ENCODE data around the gene DGKA.

The DGKA gene

GRCh38 chr12:55931317-55931779 is 386 bp downstream of the DGKA start:
- no peak for DNase-seq (ENCODE audit: low spot score)
- in situ Hi-C loops (cut with MboI; ENCODE audit: low pct_unique_long_range_greater_than_20kb, low sequenced_read_pairs, unreplicated experiment) = no loop called here
- no peak for TF ChIP-seq CTCF (IDR thresholded peaks at IDR 0.05; ENCODE audit: extremely low read depth, insufficient read depth, missing control alignments)

GRCh38 chr12:55931780-55932550 is 1.0 kb downstream of the DGKA start:
- no peak for TF ChIP-seq CTCF (IDR thresholded peaks at IDR 0.05; ENCODE audit: extremely low read depth, insufficient read depth, missing control alignments)
- in situ Hi-C loops (cut with MboI; ENCODE audit: low pct_unique_long_range_greater_than_20kb, low sequenced_read_pairs, unreplicated experiment) = no loop called here
- DNase-seq (ENCODE audit: low spot score) = peak; percentile 72

GRCh38 chr12:55932551-55932910 is 1.6 kb downstream of the DGKA start:
- peak; percentile 65 for DNase-seq (ENCODE audit: low spot score)
- in situ Hi-C loops (cut with MboI; ENCODE audit: low pct_unique_long_range_greater_than_20kb, low sequenced_read_pairs, unreplicated experiment) = no loop called here
- TF ChIP-seq CTCF (IDR thresholded peaks at IDR 0.05; ENCODE audit: extremely low read depth, insufficient read depth, missing control alignments) = no peak

- TF ChIP-seq CTCF (IDR thresholded peaks at IDR 0.05; ENCODE audit: extremely low read depth, insufficient read depth, missing control alignments) = no peak
- DNase-seq (ENCODE audit: low spot score) = no peak
- in situ Hi-C loops (cut with MboI; ENCODE audit: low pct_unique_long_range_greater_than_20kb, low sequenced_read_pairs, unreplicated experiment) = no loop called here
Observed at GRCh38 chr12:55933169-55933798, 2.3 kb downstream of the DGKA start.

GRCh38 chr12:55933799-55934742 is 3.1 kb downstream of the DGKA start:
- no peak for DNase-seq (ENCODE audit: low spot score)
- in situ Hi-C loops (cut with MboI; ENCODE audit: low pct_unique_long_range_greater_than_20kb, low sequenced_read_pairs, unreplicated experiment) = no loop called here
- TF ChIP-seq CTCF (IDR thresholded peaks at IDR 0.05; ENCODE audit: extremely low read depth, insufficient read depth, missing control alignments) = no peak

GRCh38 chr12:55934773-55935172 is 3.8 kb downstream of the DGKA start:
- no peak for TF ChIP-seq CTCF (IDR thresholded peaks at IDR 0.05; ENCODE audit: extremely low read depth, insufficient read depth, missing control alignments)
- in situ Hi-C loops (cut with MboI; ENCODE audit: low pct_unique_long_range_greater_than_20kb, low sequenced_read_pairs, unreplicated experiment) = no loop called here
- no peak for DNase-seq (ENCODE audit: low spot score)

All from GM13977 (cell line).